ENCODE measurements around the gene SLC17A3.

SLC17A3 gene

GRCh38 chr6:25874118-25874517, at the start of gene SLC17A3:
Gene SLC17A3, minus strand, starts transcription at chr6:25874243. Its CDS starts 5,856 bp downstream, at chr6:25868387.
- DNase-seq (ENCODE audit: low read depth) = no peak

GRCh38 chr6:25922301-25922700, 48.3 kb upstream of the SLC17A3 start:
- DNase-seq (ENCODE audit: low read depth) = no peak

- no peak for DNase-seq (ENCODE audit: low read depth)
Measured at GRCh38 chr6:25921525-25922203, 47.6 kb upstream of the SLC17A3 start.

GRCh38 chr6:25919657-25920056, 45.6 kb upstream of the SLC17A3 start:
- no peak for DNase-seq (ENCODE audit: low read depth)

- DNase-seq (ENCODE audit: low read depth) = no peak
Measured at GRCh38 chr6:25918083-25918683, 44.1 kb upstream of the SLC17A3 start.

- DNase-seq (ENCODE audit: low read depth) = no peak
Measured at GRCh38 chr6:25916789-25917490, 42.9 kb upstream of the SLC17A3 start.

GRCh38 chr6:25916330-25916729, 42.3 kb upstream of the SLC17A3 start:
- no peak for DNase-seq (ENCODE audit: low read depth)

- DNase-seq (ENCODE audit: low read depth) = no peak
Measured at GRCh38 chr6:25913741-25914140, 39.7 kb upstream of the SLC17A3 start.

- DNase-seq (ENCODE audit: low read depth) = no peak
Measured at GRCh38 chr6:25911351-25911750, 37.3 kb upstream of the SLC17A3 start.

GRCh38 chr6:25907475-25908014, 33.5 kb upstream of the SLC17A3 start:
- DNase-seq (ENCODE audit: low read depth) = no peak

- DNase-seq (ENCODE audit: low read depth) = no peak
Measured at GRCh38 chr6:25903467-25904099, 29.5 kb upstream of the SLC17A3 start.

- DNase-seq (ENCODE audit: low read depth) = no peak
Measured at GRCh38 chr6:25902071-25902470, 28.0 kb upstream of the SLC17A3 start.

- no peak for DNase-seq (ENCODE audit: low read depth)
Measured at GRCh38 chr6:25900843-25901242, 26.8 kb upstream of the SLC17A3 start.

- DNase-seq (ENCODE audit: low read depth) = no peak
Measured at GRCh38 chr6:25899580-25900408, 25.8 kb upstream of the SLC17A3 start.

- DNase-seq (ENCODE audit: low read depth) = no peak
Measured at GRCh38 chr6:25899123-25899522, 25.1 kb upstream of the SLC17A3 start.

GRCh38 chr6:25898289-25898977, 24.4 kb upstream of the SLC17A3 start:
- no peak for DNase-seq (ENCODE audit: low read depth)

GRCh38 chr6:25896252-25896651, 22.2 kb upstream of the SLC17A3 start:
- no peak for DNase-seq (ENCODE audit: low read depth)

- no peak for DNase-seq (ENCODE audit: low read depth)
Measured at GRCh38 chr6:25895771-25896170, 21.7 kb upstream of the SLC17A3 start.

GRCh38 chr6:25893778-25894177, 19.7 kb upstream of the SLC17A3 start:
- DNase-seq (ENCODE audit: low read depth) = no peak

GRCh38 chr6:25892877-25893276, 18.8 kb upstream of the SLC17A3 start:
- DNase-seq (ENCODE audit: low read depth) = no peak
